Suppressor macrophage treated with lipopolysaccharide for 1 hour (primary cell): ENCODE results near the gene POLR2L.

Experiments
- DNase-seq, 3 donors: peaks; one replicate each; pipeline ENCODE4 v3.0.0-alpha.2; 2020 to 2022

Gene POLR2L

GRCh38 chr11:842370-843002 is at the start of gene POLR2L, which contains the start of gene TSPAN4:
Gene POLR2L (minus strand): TSS chr11:842529. CDS start chr11:842508, 21 bp downstream.
Gene TSPAN4 (plus strand): TSS chr11:842852. CDS start chr11:850305, 7,453 bp downstream.
- peak; percentile 91 to 97 (median 95) for DNase-seq

- DNase-seq, result no peak
These were observed 48.6 kb upstream of the POLR2L start for GRCh38 chr11:890794-891540.

GRCh38 chr11:889687-890475 is 47.6 kb upstream of the POLR2L start:
- DNase-seq, result no peak

GRCh38 chr11:889257-889656 is 46.9 kb upstream of the POLR2L start:
- no peak for DNase-seq

DNA sequence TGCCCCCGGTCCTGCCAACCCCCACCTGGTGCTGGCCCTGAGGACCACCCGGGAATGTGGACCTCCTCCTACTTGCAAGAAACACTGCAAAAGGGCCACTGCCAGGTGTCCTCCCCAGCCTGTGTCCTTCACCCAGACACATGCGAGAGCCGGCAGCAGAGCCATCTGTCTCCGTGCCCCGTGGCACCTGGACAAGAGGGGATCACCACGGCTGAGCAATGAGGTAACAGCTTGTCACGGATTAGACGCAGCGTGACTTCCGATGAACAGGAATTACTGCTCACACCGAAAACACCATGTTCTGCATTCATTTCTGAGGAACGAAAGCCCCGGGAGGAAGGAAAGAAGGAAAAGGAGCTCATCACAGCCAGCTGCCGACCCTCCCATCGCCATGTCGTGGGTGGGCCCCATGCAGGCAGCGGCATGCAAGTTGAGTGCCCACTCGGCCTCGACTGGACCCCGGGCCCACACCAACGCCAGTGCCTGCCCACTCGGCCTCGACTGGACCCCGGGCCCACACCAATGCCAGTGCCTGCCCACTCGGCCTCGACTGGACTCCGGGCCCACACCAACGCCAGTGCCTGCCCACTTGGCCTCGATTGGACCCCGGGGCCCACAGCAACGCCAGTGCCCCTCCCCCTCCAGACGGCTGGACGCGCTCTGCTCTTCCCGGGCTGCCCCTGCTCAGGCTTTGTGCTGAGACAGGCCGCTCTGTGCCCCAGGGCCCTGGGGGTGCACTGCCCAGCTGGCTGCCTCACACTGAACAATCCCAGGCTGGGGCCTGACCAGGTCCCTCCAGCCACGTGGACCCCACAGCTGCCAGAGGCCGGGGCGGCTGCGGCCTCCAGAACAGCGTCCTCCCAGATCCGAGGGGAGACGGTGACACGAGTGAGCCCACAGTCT is 46.2 kb upstream of the POLR2L start:
- DNase-seq, result no peak

- no peak for DNase-seq
These were observed 45.3 kb upstream of the POLR2L start for GRCh38 chr11:887589-887988.

DNA sequence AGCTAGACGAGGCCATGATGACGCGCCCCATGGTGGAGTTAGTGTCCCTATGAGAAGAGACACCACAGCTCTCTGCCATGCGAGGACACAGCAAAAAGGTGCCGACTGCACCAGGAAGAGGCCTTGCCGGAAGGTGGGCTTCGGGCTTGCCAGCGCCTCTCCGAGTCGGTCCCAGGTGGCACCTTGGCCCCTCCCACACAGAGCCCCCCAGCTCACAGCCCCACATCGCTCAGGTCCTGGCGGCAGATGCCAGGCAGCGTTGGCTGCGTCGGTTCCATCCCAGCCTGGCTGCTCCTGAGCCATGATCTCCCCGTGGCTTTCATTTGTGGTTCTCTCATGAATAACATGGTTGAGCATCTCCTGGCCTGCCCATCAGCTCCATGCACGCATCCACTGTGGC is 44.2 kb upstream of the POLR2L start:
- DNase-seq, result no peak

DNA sequence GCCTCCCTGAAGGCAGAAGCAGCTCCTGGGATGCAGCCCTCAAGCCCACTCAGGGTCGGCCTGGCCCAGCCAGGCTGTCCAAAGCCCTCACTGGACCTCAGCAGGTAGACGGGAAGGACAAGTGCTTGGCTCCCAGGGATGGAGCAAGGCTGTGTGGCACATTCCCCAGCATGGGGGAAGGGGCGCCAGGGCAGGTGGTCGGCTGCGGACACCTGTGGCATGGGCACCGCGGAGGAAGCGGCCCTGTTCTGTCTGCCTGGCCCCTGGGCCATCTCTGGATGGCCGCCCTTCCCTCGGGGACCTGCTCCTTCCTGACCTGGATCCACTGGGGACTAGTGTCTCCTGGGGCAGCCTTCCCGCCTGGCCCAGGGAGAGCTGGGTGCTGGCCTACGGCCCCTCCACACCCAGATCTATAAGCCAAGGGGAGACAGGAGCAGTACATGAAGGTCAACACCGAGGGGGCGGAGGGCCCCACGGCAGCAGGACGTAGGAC is 42.3 kb upstream of the POLR2L start:
- no peak for DNase-seq

GRCh38 chr11:883527-883926 is 41.2 kb upstream of the POLR2L start:
- DNase-seq, result no peak

DNA sequence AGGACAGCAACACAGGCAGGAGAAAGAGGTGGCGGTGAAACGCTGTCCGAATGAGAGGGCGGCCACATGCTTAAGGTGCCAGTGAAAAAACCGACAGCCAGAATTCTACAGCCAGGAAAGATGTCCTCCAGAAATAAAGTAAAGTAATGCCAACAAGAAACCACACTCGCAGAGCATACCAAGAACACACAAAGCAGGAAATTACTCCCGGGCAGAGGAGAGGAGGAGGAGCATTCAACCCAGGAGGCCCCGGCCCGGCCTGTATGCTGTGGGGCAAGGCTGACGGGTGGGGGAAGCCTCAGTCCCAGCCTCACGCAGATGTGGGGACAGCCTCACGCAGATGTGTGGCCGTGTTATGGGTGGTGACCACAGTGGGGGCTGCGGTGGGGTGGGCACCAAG is 40.3 kb upstream of the POLR2L start:
- DNase-seq, result no peak

DNA sequence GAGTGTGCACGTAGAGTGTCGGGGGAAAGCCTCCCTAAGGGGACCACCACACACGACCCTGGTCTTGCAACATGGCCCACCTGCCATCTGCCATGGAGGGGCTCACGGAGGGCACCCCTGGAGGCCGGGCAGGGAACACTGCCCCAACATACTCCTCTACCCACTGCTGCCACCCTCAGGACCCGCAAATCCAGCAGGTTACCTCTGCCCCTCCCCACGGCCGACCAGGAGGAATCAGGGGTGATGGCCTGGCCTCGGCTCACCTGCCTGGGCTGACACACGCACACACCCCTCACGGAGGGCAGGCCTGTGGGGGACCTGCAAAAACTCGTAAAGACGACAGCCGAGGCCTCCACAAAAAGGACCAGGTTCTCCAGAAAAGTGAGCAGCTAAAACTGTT is 38.1 kb upstream of the POLR2L start:
- DNase-seq, result no peak

DNA sequence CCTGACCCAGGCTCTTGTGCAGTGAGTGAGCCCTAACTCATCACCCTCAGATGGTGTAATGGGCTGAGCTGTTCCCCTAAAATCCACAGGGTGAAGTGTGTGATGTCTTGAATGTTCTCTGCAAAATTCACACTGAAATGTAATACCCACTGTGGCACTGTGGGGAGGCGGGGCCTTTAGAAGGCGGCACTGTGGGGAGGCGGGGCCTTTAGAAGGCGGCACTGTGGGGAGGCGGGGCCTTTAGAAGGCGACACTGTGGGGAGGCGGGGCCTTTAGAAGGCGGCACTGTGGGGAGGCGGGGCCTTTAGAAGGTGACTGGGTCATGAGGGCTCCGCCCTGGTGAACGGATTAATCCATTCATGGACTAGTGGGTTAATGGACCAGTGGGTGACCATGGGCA is 35.2 kb upstream of the POLR2L start:
- DNase-seq, result peak; percentile 10 to 34 (median 27)

DNA sequence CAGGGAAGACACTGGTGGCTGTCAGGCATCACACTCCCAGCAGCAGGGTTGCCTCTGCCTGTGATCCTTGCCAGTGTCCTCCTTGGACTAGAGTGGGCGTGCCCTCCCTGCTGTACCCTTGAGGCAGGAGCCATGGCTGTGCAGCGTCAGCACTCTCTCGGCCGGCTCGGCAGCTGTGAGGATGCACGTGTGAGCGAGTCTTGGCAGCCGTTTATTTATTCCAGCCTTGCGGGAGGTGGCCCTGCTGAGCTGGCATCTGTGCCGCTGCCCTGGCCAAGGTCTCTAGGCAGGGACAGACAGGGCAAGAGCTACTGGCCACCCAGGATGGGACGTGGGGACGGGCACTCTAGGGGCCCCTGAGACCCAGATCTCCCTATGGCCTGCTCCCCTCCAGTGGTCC is 34.2 kb upstream of the POLR2L start:
- DNase-seq, result no peak

GRCh38 chr11:875769-876301 is 33.5 kb upstream of the POLR2L start:
- no peak for DNase-seq

DNA sequence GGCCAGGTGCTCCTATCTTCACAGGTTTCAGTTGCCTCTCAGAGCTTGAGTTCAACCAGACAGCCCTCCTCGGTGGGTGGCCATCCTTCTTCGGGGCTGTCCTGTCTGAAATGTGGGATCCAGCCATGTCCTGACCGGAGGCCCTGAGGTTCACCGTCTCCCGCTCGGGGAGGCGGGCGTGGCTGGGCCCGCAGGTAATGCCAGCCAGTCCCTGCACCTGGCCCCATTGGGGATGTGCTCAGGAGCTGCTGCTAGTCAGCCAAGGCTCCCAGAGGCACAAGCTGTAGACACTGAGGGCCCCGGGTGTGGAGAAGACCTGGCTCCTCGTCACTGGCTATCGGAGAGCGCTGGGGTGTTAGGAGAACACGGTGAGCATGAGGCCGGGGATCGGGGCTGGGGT is 32.9 kb upstream of the POLR2L start:
- no peak for DNase-seq

DNA sequence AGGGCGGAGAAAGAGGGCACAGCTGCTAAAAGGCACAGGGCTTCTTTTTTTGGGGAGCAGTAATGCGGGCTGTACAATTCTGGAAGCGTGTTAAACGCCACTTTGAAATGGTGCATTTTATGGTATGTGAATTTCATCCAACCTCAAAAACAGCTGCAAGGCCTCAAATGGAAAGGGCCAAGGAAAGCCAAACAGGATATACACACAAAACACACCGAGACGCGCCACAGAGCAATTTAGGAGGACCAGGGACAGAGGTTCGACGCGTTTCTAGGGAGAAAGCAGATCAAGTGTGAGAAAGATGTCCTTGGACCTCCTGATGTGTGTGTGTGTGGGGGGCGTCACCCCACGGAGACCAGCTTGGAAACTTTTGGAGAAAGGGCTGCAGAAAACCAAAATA is 31.4 kb upstream of the POLR2L start:
- DNase-seq, result no peak

- no peak for DNase-seq
These were observed 30.5 kb upstream of the POLR2L start for GRCh38 chr11:872799-873198.

GRCh38 chr11:871472-871871 is 29.1 kb upstream of the POLR2L start:
- no peak for DNase-seq

DNA sequence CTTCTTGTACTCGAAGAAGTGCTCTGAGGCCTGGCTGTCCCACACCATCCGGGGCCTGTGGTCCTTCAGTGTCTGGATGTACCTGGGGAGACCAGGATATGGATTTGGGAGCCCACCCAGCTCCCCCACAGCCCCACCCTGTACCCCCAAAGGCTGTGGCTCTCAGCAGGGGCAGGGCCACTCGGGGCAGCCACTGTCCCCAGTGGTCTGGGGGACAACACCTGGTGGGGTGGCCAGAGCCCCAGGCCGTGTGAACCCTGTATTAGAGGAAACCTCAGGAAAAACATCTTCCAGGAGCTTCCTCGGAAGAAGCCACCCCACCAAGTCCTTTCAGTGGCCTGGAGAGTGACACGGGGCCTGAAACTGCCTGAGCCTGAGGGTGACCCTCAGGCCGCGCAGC is 28.1 kb upstream of the POLR2L start:
- no peak for DNase-seq

GRCh38 chr11:870127-870413 is 27.7 kb upstream of the POLR2L start:
- no peak for DNase-seq

- no peak for DNase-seq
These were observed 27.2 kb upstream of the POLR2L start for GRCh38 chr11:869399-870126.

- DNase-seq, result no peak
These were observed 26.5 kb upstream of the POLR2L start for GRCh38 chr11:868802-869201.
